Testis (tissue), 2 donors: ENCODE data around the gene ZNRF3.

Source experiments
- POLR2A ChIP-seq: fragments of 450-650 bp; IDR thresholded peaks from one replicate; pipeline ENCODE4 v1.6.1; 2017; ENCODE audit warnings: antibody characterized with exemption, mild to moderate bottlenecking, moderate library complexity
- TF ChIP-seq, protein P1 (sequence below), 3 experiments: fragments of 450-650 bp in 2 of 3; fragments of 200-600 bp in 1 of 3; sonication (generic) in 1 of 3; IDR thresholded peaks; one replicate each; pipeline ENCODE4 v1.5.1; 2016 to 2019; ENCODE audit warnings: antibody characterized with exemption in 3 of 3, mild to moderate bottlenecking in 2 of 3, moderate library complexity in 1 of 3

DNA sequence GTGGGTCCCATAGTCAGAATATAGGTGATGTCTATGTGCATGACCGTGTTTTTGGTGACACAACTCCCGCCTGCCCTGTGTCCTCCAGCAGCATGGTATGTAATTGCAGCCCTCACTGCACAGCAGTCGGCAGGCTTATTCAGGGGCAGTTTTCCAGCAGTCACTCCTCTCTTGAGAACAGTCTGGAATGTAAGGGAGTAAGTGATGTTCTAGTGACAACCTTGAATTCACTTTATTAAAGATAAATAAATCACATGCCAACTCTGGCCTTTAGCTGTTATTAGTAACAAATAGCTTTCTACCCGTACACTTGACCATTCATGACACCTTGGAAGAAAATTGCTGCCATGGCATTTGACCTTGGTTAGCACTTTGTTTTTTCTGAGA lies 27.9 kb downstream of the ZNRF3 start:
- TF ChIP-seq, protein P1, sequence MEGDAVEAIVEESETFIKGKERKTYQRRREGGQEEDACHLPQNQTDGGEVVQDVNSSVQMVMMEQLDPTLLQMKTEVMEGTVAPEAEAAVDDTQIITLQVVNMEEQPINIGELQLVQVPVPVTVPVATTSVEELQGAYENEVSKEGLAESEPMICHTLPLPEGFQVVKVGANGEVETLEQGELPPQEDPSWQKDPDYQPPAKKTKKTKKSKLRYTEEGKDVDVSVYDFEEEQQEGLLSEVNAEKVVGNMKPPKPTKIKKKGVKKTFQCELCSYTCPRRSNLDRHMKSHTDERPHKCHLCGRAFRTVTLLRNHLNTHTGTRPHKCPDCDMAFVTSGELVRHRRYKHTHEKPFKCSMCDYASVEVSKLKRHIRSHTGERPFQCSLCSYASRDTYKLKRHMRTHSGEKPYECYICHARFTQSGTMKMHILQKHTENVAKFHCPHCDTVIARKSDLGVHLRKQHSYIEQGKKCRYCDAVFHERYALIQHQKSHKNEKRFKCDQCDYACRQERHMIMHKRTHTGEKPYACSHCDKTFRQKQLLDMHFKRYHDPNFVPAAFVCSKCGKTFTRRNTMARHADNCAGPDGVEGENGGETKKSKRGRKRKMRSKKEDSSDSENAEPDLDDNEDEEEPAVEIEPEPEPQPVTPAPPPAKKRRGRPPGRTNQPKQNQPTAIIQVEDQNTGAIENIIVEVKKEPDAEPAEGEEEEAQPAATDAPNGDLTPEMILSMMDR (IDR thresholded peaks at IDR 0.05): no peak
- TF ChIP-seq POLR2A: no peak
